LNCAP (cell line): Measurements from ENCODE around the gene EPB41L1.

ENCODE experiments used
- CTCF ChIP-seq: fragments of 450-650 bp; IDR thresholded peaks from 2 replicates; pipeline ENCODE4 v1.5.1; 2017; ENCODE audit warnings: mild to moderate bottlenecking

Gene EPB41L1

GRCh38 chr20:36126836-36127527 is 27.6 kb upstream of the EPB41L1 start:
- TF ChIP-seq CTCF: no peak

GRCh38 chr20:36128463-36129159 is 25.9 kb upstream of the EPB41L1 start:
- TF ChIP-seq CTCF: no peak

GRCh38 chr20:36129160-36129543 is 25.4 kb upstream of the EPB41L1 start:
- no peak for TF ChIP-seq CTCF

- TF ChIP-seq CTCF: no peak
Measured at GRCh38 chr20:36130390-36130789, 24.1 kb upstream of the EPB41L1 start.

GRCh38 chr20:36132802-36133211 is 21.7 kb upstream of the EPB41L1 start:
- TF ChIP-seq CTCF: no peak

- TF ChIP-seq CTCF: no peak
Measured at GRCh38 chr20:36133821-36134220, 20.7 kb upstream of the EPB41L1 start.

GRCh38 chr20:36135159-36135558 is 19.4 kb upstream of the EPB41L1 start:
- TF ChIP-seq CTCF: no peak
